NCI-H774 (cell line): ENCODE measurements around the gene PERM1.
"Not testable (repeated sequence)": the region's sequence is repeated elsewhere in the genome, so short reads cannot be mapped to it uniquely, and the experiment has no call there.

Experiments
- DNase-seq: peaks from one replicate; lab custom pipeline; 2025; lab: John Stamatoyannopoulos, UW

The PERM1 gene

GRCh38 chr1:998995-999724, 17.3 kb upstream of the PERM1 start:
- peak; percentile 15 for DNase-seq

- DNase-seq, result no peak
Measured at GRCh38 chr1:998745-998994, 16.8 kb upstream of the PERM1 start.

DNA sequence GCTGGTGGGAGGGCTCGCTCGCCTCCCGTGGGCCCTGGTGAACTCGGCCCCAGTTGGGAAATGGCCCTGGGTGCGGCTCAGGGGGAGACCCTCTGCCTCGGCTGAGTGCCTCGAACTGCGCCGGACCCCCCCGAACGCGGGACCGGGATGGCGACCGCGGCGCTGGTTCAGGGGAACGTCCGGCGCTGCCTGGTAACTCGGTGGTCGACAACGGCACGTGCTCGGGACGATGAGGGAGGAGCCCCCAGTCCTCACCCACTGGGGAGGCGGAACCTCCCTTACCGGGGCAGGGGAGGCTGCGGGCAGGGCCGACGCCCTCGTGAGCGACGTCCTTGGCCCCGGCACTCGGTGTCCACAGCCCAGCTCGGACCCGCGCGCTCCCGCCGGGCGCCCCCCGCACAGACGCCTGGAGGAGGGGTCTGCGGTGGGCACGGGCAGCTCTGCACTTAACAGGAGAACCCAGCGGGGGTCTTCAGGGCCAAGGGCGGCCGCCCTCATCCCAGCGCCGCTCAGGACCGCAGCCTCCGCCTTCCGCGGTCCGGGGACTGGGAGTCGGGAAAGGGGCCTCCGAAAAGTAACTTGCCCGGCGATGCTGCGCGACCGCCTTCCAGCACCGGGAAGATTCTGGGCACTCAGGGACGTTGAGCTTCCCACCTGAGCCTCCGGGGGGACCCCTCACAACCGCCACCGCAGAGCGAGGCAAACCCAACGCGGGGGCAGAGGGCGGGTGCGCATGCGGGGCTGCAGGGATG, 16.3 kb upstream of the PERM1 start:
- no peak for DNase-seq

DNA sequence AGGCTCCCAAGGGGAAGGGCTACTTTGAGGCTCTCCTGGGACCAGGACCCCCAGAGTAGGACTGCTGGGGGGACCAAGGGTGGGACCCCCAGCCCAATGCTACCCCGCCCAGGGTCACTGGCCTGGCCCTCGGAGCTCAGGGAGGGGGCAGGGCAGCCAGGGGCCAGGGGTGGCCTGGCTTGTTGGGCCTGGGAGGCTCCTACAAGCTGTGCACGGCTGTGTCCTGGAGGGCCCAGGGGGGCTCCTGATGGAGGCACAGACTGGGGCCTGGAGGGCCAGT, 15.8 kb upstream of the PERM1 start:
- DNase-seq, result no peak

DNA sequence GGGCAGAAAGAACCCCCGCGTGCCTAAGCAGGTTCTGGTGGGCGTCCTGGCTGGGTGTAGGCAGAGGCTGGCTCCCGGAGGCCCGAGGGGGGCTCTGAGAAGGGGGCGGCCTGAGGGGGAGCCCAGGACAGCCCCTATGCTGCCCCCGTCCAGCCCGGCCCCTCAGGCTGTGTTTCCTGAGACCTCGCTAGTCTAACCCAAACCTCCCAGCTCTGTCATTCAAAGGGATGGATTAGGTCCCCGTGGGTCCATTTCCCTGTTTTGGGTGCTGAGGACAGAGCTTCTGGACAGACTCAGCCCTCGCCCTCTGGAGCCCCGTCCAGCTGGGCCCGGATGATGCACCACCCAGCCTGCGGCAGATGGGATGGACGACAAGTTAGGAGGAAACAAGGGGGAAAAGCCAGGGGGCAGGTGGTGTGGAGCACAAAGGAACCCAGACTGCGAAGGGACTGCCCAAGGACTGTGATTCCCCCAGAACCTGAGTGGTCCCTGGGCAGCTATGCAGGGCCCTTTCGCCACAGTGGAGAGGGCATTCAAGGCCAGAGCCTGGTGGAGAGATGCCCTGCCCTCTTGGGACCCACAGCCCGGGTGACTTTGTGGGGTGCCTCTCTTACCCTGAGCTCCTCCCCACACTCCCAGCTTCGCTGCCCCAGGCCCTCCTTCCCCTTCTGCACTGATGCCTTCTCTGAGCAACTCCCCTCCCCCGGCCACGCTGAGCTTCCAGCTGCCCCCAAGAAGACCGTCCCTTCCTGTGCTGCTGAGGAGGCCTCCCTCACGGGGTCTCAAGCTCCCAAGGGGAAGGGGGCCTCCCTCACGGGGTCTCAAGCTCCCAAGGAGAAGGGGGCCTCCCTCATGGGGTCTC, 15.2 kb upstream of the PERM1 start:
- no peak for DNase-seq

GRCh38 chr1:995665-996633, 14.1 kb upstream of the PERM1 start:
- DNase-seq, result no peak

DNA sequence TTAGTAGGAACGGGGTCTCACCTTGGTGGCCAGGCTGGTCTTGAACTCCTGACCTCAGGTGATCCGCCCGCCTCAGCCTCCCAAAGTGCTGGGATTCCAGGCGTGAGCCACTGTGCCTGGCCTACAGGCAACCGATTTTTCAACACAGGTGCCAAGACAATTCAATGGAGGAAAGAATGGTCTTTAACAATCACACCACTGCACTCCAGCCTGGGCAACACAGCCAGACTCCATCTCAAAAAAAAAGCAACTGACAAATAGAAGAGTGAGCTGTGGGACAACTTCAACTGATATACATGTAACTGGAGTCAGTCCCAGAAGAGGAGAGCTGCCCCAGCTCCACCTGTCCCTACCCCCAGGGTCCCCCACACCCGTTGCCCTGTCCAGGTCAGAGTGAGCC, 12.7 kb upstream of the PERM1 start:
- DNase-seq, result not testable (repeated sequence)

DNA sequence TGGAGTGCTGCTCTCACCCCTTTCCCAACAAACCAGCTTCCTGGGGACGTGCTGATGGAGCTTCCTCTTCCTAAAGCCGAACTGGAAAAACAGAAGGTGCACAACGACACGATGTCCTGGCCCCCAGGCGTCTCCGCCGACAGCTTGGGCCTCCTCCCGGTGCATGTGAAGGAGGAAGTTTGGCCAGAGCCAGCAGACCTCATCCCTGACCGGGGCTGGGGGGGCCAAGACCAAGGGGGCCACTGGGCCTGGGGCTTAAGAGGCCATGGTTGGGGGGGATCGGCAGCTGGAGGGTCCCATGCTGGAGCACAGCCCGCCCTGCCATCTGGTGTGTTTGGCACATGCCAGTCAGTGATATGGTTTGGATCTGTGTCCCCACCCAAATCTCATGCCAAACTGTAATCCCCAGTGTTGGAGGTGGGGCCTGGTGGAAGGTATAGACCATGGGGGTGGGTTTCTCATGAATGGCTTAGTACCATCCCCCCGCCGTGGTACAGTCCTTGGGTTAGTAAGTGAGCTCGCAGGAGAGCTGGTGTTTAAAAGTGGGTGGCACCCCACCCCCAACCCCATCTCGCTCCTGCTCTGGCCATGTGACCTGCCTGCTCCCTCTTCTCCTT, 11.6 kb upstream of the PERM1 start:
- DNase-seq, result no peak

DNA sequence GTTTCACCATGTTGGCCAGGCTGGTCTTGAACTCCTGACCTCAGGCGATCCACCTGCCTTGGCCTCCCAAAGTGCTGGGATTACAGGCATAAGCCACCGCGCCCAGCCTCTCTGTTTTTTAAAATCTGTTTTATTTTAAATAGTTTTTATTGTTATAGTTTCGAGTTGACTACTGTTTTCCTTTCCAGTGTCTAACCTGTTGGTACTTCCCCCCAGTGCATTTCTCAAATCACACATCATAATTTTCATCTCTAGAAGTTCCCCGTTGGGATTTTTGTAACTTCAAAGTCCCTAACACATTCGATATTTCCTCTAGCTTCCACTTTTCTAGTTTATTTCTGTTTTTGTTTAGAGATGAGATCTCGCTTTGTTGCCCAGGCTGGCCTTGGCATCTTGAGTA, 10.5 kb upstream of the PERM1 start:
- DNase-seq, result no peak

DNA sequence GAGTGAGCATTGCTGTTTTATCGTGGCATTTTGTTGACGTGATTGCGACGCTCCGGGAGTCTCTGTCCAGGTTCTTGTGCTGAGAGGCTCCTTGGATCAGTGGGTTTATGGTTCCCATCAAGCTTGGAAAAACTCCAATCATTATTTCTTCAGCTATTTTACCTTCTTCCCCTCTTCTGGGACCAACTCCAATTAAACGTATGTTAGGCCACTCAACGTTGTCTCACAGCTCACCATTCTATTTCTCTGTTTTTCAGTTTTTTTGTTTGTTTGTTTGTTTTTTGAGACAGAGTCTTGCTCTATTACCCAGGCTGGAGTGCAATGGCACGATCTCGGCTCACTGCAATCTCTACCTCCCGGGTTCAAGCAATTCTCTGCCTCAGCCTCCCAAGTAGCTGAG, 10.0 kb upstream of the PERM1 start:
- DNase-seq, result no peak

DNA sequence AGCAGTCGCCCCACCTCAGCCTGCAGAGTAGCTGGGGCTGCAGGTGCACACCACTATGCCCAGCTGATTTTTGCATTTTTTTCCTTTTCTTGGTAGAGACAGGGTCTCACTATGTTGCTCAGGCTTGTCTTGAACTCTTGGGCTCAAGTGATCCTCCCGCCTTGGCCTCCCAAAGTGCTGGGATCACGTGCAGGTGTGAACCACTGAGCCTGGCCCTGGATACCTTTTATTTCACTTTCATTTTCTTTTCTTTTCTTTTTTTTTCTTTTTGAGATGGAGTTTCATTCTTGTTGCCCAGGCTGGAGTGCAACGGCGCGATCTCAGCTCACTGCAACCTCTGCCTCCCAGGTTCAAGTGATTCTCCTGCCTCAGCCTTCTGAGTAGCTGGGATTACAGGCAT, 9.4 kb upstream of the PERM1 start:
- not testable (repeated sequence) for DNase-seq

GRCh38 chr1:988061-988460, 6.2 kb upstream of the PERM1 start:
- not testable (repeated sequence) for DNase-seq

DNA sequence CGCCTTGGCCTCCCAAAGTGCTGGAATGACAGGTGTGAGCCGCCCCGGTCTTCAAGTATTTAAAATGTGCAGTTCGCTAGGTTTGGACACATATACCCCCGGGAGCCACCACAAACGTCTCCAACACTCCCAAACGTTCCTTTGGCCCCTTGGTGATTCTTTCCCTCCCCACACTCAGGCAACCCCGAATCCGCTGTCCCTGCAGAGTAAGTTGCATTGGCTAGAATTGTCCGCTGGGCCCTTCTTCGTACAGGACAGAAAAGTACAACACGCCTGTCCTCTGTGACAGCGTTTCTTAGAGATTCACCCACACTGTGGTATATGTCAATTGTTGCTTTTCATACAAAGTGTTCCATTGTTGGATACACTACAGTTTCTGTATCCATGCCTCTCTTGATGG, 3.2 kb upstream of the PERM1 start:
- no peak for DNase-seq

DNA sequence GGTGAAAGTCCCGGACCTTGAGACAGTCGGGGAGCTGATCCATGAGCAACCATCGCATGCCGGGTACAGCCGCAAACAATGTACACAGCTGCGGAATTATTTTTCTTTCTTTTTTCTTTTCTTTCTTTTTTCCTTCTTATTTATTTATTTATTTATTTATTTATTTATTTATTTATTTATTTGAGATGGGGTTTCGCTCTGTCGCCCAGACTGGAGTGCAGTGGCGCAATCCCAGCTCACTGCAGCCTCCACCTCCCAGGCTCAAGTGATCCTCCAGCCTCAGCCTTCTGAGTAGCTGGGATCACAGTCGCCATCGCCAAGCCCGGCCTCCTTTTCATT, 2.6 kb upstream of the PERM1 start:
- DNase-seq, result no peak

DNA sequence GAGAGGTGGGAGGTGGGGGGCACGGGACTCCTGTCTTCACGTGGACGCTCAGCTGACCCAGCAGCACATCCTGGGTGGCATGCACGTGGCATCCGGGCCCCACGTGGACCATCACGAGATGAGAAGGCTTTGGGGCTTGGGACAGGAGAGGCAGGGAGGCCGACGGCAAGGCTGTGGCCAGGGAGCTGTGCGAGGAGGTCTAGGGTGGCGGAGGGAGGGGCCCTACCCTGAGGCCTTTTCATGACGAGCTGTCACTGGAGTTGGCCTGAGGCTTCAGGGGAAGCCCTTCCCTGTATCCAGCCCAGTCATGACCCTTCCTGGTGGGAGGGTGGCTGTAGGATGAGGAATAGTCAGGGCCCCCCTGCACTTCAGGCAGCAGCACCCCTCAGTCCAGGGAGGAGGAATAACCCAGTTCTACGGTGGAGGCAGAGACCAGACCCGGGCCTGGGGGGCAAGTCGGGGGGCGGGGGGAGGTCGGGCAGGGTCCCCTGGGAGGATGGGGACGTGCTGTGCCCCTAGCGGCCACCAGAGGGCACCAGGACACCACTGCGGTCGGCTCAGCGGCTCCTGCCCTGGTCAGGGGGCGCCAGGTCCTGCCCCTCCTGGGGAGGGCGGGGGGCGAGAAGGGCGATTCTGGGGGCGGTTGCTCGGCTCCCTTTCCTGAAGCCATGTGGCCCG, 2.0 kb upstream of the PERM1 start:
- no peak for DNase-seq

DNA sequence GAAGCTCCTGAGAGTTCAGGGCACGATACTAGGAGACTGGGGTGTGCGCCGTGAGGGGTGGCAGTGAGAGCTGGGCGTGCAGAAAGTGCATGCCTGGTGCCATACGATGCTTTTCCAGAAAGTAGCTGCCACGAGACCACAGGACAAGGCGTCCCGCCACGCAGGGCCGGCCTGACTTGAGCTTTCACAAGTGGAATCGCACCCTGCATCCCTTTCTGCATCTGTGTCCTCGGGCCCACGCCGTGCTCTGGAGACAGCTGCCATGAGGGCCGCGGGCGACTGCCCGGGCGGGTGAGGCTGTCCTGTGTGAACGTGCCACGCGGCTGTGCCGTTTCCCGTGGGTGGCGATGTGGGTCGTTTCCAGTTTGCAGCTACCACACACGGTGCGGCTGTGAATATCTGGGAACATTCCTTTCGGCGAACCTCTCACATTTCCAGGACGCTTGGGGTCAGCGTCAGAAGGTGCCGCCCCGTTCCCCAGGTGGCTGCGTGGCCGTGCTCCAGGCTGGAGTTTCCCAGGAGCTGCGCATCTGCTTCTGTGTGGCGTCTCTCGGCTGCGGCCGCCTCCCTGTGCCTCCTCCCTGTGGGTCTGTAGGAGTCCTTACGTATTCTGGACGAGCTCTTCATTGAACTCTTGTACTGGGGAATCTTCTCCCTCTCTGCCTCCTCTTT, 1.0 kb upstream of the PERM1 start:
- no peak for DNase-seq

DNA sequence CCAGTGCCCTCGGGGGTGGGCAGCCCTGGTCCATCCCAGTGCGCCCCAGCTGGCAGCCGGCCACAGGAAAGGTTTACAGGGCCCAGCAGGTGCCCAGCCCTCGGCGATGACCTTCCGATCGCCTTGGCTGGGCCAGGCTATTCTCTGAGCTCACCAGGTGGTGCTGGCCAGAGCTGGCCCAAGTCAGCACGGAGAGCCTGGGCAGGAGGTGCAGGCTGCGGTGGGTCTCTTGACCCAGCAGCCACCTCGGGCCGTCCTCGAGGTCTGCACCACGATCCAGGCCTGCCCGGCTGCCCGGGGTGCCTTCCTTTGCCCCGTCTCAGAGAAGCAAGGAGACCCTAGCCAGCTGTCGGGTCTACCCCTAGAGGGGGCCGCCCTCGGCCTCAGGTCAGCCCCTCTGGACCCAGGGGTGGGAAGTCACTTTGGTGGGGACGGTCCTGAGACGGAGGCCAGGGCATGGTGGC, 370 bp downstream of the PERM1 start:
- no peak for DNase-seq

- no peak for DNase-seq
Measured at GRCh38 chr1:980602-981395, 1.1 kb downstream of the PERM1 start.

DNA sequence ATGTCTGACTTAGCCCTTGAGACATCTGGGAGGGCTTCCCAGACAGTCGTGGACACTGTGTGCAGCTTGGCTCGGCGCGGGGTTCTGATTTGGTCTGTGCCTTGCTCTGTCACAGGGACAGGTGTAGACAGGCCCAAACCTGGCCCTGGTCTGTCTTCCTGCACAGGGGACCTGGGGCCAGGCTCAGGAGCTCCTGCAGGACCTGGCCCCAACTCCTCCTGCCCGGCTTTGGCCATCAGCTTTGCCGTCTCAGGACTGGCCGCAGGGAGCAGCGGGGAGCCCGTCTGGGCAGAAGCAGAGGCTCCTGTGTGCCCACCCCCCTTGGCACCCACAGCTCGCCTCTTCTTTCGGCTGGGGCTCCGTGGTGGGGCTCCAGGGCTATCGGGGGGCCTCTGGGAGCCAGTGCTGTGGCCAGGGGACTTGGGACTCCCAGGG, 1.7 kb downstream of the PERM1 start:
- no peak for DNase-seq

- no peak for DNase-seq
Measured at GRCh38 chr1:979744-980072, 2.2 kb downstream of the PERM1 start.
